ENCODE results near the gene AHNAK.
A peak's percentile ranks its signal among the peaks of the same experiment; 100 is the strongest.
"Not testable (repeated sequence)": the region's sequence is repeated elsewhere in the genome, so short reads cannot be mapped to it uniquely, and the experiment has no call there.

Gene AHNAK, protein sequence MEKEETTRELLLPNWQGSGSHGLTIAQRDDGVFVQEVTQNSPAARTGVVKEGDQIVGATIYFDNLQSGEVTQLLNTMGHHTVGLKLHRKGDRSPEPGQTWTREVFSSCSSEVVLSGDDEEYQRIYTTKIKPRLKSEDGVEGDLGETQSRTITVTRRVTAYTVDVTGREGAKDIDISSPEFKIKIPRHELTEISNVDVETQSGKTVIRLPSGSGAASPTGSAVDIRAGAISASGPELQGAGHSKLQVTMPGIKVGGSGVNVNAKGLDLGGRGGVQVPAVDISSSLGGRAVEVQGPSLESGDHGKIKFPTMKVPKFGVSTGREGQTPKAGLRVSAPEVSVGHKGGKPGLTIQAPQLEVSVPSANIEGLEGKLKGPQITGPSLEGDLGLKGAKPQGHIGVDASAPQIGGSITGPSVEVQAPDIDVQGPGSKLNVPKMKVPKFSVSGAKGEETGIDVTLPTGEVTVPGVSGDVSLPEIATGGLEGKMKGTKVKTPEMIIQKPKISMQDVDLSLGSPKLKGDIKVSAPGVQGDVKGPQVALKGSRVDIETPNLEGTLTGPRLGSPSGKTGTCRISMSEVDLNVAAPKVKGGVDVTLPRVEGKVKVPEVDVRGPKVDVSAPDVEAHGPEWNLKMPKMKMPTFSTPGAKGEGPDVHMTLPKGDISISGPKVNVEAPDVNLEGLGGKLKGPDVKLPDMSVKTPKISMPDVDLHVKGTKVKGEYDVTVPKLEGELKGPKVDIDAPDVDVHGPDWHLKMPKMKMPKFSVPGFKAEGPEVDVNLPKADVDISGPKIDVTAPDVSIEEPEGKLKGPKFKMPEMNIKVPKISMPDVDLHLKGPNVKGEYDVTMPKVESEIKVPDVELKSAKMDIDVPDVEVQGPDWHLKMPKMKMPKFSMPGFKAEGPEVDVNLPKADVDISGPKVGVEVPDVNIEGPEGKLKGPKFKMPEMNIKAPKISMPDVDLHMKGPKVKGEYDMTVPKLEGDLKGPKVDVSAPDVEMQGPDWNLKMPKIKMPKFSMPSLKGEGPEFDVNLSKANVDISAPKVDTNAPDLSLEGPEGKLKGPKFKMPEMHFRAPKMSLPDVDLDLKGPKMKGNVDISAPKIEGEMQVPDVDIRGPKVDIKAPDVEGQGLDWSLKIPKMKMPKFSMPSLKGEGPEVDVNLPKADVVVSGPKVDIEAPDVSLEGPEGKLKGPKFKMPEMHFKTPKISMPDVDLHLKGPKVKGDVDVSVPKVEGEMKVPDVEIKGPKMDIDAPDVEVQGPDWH (N-terminal part only)

DNA sequence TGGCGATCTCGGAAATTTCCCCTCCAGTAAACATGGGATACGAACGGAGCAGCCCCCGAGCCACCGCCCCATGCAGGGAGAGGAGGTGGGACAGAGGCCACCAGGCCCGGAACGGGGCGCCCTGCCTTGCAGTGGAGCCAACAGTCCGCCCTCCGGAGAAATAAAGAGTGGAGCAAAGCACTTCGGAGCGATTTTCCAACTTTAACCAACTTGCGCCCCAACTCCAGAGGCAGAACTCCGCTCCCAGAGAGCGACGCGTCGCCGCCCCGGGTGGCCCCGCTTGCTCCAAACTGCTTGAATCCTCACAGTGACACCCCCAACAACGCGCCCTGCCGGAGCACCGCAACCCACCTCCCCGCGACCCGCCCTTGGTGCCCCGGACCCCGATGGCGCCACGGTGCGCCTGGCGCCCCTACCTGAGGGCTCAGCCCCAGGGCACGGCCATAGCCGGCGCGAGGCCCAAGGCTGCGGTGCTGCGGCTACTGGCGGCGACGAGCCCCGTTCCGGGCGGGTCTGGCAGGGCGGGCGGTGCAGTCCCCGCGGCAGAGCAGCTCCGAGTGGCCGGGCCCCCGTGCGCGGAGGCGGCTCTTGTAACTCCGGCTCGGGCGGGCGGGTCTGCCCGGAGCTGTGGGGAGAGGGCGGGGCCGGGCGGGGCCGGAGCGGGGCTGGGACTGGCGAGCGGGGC is at the start of gene AHNAK:
Gene AHNAK, minus strand, starts transcription at position 563 of the 685 bp plus-strand sequence. CDS start 10,708 bp downstream, outside the sequence.
- peak in 1 of 2 experiments; percentile 38 for DNase-seq

DNA sequence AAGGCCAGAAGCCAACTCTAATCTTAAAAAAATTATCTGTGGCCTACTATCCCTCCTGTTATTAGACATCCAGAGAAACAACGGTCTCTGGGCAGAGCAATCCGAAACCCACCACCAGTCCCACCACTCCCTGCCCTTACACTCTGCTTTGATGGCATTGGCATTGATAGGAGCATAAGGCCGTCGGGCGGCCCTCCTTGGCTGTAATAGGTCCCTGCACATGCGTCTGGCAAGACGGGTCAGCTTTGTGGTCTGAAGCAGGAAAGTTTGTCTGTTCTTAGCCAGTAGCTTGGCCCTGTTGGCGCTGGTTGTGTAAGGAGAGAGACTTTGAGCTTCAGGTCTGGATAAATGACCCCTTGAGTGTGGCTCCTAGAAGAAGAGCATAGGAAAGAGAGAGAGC is 48.5 kb upstream of the AHNAK start:
- no peak for DNase-seq

DNA sequence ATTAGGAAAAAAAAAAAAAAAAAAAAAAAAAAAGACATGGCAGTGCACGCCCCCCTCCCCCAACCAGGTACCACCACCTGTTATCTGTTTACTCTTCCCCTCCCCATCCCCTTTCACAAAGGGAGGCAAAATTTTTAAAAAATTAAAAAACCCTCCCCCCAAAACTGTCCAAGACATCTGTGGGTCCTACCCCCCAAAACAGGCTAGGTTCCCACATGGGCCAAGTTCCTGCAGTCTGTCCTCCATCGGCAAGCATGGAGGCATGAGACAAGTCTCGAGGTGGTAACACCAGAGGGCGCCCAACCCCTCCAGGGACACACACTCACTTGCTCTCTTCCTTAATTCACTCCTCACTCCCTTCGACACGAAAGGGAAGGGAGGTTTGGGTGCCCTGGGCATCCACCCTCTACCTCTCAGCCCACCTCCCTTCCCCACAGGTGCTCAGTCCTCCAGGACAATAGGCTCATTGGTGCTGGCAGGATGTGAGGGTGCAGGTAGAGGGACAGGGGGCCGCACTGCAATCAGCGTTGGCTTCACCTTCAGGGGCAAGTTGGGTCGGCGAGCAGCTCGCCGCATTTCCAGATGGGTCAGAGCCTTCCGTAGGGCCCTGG is 46.9 kb upstream of the AHNAK start:
- peak; percentile 74 to 77 for DNase-seq

DNA sequence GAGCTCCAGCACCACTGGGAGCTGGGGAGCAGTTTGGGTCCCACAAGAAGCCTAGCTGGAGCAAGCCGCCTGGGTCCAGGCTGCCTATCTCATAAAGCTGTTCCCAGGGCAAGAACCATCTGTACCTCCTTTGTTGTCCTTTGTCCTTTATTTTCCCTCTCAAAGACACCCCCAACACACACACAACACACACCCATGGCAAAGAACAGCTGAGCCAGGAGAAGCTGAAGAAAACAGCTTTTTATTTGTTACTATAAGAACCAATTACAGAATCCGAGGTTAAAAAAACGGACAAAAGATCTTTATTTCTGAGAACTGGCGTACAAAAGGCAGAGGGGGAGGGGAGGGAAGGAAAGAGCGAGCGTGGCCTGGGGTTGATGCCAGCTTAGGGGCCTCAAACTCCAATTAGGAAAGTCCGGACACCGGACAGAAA is 46.4 kb upstream of the AHNAK start:
- no peak for DNase-seq

DNA sequence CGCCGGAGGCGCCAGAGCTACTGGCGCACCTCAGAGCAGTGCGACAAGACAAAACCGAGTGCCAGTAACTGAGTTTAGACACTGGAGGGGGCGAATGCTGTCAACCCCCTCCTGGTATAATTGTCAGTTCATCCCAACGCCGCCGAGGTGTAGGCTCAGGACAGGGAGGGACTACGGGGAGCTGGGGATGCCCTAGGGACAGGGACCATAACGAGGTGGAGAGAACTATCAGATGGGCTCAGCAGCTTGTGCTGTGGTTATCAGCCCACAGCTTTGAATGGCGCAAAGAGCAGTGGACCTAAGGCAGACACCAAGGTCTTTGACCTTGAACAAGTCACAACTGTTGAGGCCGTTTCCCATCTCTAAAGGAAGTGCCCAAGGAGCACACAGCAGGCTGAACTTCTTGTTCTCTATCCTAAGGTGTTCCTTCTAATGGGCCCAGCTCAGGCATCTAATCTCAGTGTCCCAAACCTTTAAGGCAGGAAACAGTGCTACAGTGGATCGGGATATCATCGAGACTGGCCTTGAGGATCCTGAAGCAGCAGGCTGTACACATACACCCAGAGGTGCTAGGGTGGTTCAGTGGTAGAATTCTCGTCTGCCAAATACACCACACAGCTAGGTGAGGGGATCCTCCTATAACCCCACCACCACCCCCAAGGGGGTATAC is 45.7 kb upstream of the AHNAK start:
- no peak for DNase-seq

DNA sequence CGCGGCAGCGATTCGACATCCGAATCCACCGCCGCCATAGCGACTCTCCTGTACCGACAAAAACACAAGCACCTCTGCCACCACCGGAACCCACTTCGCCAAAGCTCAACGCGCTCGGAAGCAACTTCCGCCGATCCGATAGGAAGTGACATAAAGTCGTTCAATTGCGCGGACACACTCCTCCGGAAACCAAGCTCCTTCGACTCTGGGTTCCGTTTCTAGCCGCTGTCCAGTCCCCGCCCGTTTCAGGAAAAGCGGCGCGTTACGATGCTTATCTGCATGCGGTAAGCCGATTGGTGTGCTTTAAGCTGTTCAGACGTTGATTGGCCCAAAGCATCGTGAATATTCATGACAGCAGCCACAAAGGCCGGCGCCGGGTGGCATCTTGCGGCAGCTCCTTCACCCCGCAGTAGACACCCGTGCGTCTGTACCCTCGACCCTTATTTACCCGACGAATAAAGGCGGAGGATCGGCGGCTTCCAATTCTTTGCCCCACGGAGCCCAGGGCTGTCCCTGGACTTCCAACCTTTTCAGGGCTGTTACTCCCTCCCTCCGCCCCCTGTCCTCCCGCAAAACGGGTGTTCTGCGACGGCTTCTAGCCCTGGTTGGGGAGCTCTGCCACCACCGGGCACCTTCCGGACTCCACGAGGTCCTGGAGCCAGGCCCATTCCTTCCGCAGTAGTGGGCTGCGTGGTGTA is 45.0 kb upstream of the AHNAK start, which contains the start of gene TUT1:
Gene TUT1, minus strand, starts transcription at position 76 of the 698 bp plus-strand sequence. Its CDS starts 38 bp downstream, at position 38.
- DNase-seq = peak; percentile 93 to 94

DNA sequence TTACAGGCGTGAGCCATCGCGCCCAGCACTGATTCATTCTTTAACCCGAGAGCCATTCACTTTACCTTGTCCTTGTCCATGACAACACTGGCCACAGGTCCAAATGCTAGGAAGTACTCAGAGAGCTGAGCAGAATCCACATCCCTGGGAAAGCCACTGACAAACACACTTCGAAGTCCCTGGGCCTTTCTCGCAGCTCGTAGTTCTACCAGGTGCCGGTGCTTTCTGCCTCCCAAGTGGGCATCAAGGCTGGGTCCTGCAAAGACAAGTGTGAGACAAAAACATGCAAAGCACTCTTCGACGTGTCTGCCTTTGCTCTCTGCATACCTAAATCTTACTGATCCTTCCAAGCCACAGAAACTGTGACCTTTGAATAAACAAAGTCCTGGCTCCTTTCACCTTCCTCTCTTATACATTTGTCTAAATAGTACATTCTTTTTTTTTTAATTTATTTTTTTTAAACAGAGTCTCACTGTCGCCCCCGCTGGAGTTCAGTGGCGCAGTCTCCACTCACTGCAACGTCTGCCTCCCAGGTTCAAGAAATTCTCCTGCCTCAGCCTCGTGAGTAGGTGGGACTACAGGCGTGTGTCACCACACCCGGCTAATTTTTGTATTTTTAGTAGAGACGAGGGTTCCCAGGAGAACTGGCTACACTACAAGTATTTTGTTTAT is 42.5 kb upstream of the AHNAK start:
- DNase-seq = peak; percentile 26

DNA sequence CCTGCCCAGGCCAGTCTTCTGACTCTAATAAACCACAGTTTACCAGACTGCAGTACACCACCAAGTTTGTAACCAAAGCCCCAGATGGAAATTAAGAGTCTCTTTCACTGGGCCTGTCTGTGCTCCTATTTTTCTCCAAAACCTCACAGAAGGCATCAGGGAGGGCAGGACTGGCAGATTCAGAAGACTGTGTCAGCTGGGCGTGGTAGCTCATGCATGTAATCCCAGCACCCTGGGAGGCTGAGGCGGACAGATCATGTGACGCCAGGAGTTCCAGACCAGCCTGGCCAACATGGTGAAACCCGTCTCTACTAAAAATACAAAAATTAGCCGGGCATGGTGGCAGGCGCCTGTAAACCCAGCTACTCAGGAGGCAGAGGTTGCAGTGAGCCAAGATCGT is 38.8 kb upstream of the AHNAK start:
- DNase-seq = not testable (repeated sequence)

DNA sequence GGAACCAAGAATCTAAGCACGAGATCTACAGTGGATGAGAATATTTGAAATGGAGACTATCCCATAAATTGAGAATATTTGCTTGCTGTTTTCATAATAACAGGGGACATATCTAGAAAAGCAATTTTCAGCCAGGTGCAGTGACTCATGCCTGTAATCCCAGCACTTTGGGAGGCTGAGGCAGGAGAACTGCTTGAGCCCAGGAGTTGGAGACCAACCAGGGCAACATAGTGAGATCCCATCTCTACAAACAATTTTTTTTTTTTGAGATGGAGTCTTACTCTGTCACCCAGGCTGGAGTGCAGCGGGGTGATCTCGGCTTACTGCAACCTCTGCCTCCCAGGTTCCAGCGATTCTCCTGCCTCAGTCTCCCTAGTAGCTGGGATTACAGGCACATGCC is 35.1 kb upstream of the AHNAK start:
- not testable (repeated sequence) for DNase-seq

DNA sequence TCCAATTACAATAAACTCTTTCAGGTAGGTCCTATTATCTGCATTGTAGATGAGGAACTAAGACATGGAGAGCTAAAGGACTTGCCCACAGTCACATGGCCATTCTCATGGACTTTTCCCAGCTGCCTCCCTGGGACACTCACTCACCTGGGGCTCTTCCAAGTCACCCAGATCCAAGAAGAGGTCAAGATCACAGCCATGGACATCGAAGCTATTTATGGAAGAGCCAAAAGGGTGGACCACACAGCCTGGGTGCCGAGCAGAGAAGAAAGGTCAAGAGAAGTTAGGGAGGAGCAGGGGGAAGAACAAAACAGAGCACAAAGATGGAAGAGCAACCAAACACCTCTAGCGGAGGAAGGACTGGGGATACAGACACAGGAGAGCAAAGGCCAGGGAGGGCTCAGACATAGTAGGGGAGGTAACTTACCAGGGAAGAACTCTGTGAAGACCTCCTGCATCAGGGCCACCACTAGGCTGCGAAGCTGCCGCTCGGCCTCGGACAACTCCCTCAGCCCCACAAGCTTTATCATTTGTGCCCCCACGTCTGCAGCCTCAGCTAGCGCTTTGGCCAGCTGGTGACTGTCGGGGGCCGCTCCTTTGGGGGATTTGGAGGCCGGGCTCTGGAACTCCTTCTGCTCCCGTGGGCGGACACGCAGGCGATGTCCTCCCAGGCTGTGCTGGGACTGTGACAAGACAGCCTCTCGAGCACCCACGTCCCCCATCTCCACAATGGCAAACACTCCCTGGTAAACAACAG is 34.5 kb upstream of the AHNAK start:
- DNase-seq = no peak

DNA sequence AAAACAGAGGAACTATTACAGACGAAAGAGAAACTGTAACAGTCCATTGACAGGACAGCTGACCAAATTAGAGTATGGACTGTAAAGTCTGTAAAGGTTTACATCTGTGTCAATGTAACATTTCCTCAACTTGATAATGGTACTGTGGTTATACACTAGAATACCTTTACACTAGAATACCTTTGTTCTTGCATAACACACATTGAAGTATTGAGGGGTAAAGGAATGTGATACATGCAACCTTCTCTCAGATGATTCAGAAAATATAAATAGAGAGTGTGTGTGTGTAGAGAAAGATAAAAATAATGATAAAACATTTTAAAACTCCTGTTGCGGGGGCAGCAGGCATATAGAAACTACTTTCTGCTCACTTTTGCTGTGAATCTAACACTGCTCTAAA is 32.6 kb upstream of the AHNAK start:
- no peak for DNase-seq

DNA sequence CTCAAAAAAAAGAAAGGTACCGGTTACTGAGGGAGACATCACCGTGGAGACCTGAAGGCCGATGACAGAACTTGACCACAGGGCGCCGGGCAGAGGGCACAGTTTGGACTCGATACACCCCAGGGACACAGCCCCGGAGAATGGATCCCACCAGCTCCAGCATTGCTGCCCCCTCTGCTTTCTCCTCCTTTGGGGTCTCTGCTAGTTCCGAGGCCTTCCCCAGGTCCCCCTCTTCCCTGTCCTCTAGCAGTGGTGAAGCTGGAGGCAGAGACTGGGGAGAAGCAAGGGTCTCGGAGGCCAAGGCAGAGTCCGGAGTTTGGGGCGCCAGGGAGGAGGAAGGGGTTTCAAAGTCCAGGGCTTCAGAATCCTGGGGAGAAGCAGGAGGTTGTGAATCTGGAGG is 31.9 kb upstream of the AHNAK start:
- DNase-seq = no peak

DNA sequence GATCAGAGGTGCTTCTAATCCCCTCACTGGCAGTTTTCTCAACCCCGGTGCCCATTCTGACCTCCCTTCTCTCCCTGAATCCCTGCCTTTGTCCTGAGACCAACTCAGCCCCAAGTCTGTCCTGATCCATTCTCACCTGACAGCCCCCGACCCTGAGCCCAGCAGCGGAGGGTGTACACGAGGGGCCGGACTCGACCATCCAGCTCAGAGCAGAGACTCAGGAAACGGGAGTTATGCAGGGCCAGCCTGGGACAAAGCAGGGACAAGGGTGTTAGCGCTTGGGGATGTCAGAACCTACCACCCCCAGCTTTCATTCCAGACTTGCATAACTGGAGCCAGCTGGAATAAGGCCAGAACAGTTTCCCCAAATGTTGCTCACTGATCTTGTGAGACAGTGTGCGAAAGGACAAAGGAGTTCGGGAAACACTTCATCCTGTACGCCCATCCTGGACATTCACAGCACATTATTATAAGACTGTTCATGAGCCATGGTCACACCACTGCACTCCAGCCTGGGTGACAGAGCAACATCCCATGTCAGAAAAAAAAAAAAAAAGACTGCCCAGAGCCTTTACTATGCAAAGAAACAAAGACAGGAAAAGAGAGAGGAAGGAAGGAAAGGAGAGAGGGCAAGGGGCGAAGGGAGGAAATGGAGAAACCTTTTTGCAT is 30.6 kb upstream of the AHNAK start:
- DNase-seq = no peak

DNA sequence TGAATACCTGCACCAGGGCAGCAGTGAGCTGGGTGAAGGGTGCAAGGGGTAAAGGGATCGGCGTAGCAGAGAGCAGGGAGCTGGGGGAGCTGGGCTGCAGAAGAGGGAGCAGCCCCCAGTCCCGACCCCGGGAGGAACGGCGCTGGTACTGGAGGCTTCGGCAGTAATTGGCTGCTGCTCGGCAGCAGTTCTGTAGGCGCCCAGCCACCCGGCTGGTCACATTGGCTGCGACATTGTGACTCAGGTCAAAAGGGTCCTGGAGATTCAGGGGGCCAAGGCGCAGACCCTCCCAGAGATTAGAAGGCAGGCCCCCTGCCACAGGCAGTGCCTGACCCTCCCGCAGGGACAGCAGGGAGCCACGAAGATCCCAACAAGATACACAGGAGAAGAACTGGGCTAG is 29.2 kb upstream of the AHNAK start:
- DNase-seq = no peak

DNA sequence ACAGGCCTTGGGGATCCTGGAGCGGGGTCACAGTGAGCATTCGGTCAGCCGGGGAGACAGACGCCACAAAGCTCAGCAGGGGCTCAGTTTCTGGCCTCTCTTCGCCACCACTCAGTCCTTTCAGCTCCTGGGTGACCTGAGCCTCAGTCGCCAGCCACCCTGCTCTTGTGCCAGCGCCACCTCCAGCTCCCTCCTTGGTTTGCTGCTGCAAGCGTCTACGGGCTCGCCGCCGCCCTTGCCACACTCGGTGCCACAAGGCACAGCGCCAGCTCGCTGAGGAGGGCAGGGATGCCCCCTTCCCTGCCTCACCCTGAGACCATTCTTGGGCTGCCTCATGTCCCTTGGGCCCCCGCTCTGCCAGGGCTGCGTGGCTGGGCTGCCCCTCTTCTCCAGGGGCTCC is 28.6 kb upstream of the AHNAK start:
- no peak for DNase-seq

DNA sequence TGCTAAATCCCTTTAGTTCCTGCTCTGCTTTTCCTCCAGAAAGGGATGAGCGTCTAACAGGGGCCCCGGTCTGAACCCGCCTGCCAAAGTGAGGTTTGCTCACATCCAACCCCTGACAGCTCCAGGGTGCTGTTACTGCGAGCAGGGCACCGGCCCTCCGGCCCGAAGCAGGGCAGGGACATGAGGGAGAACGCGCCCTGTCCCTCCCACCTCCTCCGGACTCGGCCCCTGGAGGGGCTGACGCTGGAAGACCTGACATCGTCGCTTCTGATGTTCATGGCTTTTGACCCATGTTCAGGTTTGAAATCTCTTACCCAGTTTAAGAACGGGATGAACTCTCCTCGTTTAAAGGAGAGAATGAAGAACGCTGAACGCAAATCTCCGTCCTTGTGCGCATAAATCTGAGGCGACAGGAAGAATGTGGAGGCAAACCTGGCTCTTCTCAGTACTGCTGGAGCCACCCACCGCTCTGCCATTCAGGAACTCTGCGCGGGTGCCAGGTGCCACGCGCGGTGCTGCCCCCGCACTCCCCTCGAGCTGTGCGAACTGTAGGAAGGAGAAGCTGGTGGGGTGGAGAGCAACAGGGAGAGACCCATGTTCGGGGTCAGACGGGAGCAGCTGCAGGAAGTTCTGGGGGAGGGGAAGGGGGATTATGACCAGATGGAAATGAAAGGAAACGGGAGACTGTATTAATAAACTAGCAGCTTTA is 27.9 kb upstream of the AHNAK start:
- DNase-seq = no peak

DNA sequence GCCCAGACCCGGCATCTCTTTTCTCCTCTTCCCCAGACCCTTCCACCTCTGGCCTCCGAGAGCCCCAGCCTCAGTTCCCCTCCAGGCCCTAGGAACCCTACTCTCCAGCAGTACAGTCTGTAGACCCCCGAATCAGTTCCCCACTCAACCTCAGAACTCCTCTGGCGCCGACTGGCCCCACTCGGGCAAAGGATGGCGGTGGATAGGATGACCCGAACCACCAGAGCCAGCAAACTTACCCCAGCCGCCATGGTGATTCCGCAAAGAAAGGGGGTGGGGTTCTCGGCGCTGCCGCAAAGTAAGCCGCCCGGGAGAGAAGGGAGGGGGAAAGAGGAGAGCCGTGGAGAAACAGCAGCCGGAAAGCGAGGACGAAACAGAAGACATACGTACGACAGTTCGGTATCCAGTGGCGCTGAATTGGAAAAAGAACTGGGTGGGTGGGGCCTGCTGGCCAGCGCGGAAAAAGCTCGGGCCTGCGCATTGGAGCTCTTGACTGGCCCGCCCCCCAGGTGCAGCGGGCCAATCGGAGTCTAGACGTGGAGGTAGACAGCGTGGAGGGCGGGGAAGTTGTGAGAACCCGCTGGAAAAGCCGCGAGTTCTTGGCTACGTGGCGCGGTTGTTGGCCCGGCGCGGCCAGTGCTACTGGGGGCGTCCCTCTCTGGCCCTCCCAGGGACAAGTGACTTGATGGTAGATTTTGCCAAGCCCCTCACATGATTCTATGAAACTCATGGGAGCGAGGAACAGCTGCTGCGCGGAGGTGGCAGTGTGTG is 27.2 kb upstream of the AHNAK start, which contains the start of gene EEF1G:
Gene EEF1G, minus strand, starts transcription at position 300 of the 771 bp plus-strand sequence. Its CDS starts 49 bp downstream, at position 251.
- DNase-seq = peak; percentile 97

Measured in activated CD4-positive, alpha-beta T cell treated with anti-CD3 and anti-CD28 coated beads, Interleukin-2, amount 50 U/mL, for 4 hours (primary cell).